Neuronal stem cell (in vitro differentiated cells): ENCODE results near the gene FIS1.
"Not testable (repeated sequence)": the region's sequence is repeated elsewhere in the genome, so short reads cannot be mapped to it uniquely, and the experiment has no call there.

Experiments
- DNase-seq: peaks from one replicate; pipeline ENCODE4 v3.0.0-alpha.2; 2013; ENCODE audit warnings: low spot score
- H2AFZ ChIP-seq: one replicate; pipeline ENCODE4 v1.6.1; 2013; ENCODE audit warnings: mild to moderate bottlenecking, low read length, inconsistent platforms
- H2AK5ac ChIP-seq: 2 replicates; pipeline ENCODE4 v1.6.1; 2013; ENCODE audit warnings: low read depth, mild to moderate bottlenecking, inconsistent platforms, low read length, moderate library complexity, mixed read lengths
- H2BK120ac ChIP-seq: 2 replicates; pipeline ENCODE4 v1.6.1; 2013; ENCODE audit warnings: low read depth, mild to moderate bottlenecking, inconsistent platforms, low read length, moderate library complexity, mixed read lengths
- H2BK12ac ChIP-seq: one replicate; pipeline ENCODE4 v1.6.1; 2013; ENCODE audit warnings: low read length, inconsistent platforms
- H2BK15ac ChIP-seq: 2 replicates; pipeline ENCODE4 v1.6.1; 2013; ENCODE audit warnings: mild to moderate bottlenecking, low read length, inconsistent platforms, mixed read lengths
- H2BK5ac ChIP-seq: one replicate; pipeline ENCODE4 v1.6.1; 2013; ENCODE audit warnings: inconsistent platforms, mild to moderate bottlenecking, low read length, moderate library complexity
- H3K14ac ChIP-seq: one replicate; pipeline ENCODE4 v1.6.1; 2013; ENCODE audit warnings: low read length, inconsistent platforms
- H3K18ac ChIP-seq: 2 replicates; pipeline ENCODE4 v1.6.1; 2013; ENCODE audit warnings: low read length, inconsistent platforms
- H3K23ac ChIP-seq: 2 replicates; pipeline ENCODE4 v1.6.1; 2013; ENCODE audit warnings: low read depth, mild to moderate bottlenecking, mixed read lengths, low read length, inconsistent platforms; ENCODE audit not compliant: poor library complexity
- H3K27ac ChIP-seq: replicated peaks from 3 replicates; pipeline ENCODE4 v1.5.1; 2013; ENCODE audit warnings: low read length, inconsistent platforms
- H3K27me3 ChIP-seq, 3 experiments: 2 replicates each; pipeline ENCODE4 v1.6.1; 2013; ENCODE audit warnings: low read length in 3 of 3, mild to moderate bottlenecking in 2 of 3, inconsistent platforms in 1 of 3, low read depth in 1 of 3, mixed read lengths in 1 of 3, moderate library complexity in 1 of 3; ENCODE audit not compliant: control insufficient read depth in 3 of 3, insufficient read depth in 3 of 3
- H3K36me3 ChIP-seq, 2 donors: replicated peaks in 1 of 2; 2 replicates each; pipeline ENCODE4 v1.6.1; 2013; ENCODE audit warnings: low read length in 2 of 2; ENCODE audit not compliant: control insufficient read depth in 2 of 2, insufficient read depth in 2 of 2
- H3K4ac ChIP-seq: 2 replicates; pipeline ENCODE4 v1.6.1; 2013; ENCODE audit warnings: inconsistent platforms, mild to moderate bottlenecking, low read length, moderate library complexity
- H3K4me1 ChIP-seq, 2 donors: 1 replicate in 1 of 2; 2 replicates in 1 of 2; pipeline ENCODE4 v1.6.1; 2013; ENCODE audit warnings: low read length in 2 of 2, low read depth in 1 of 2; ENCODE audit not compliant: control insufficient read depth in 2 of 2, insufficient read depth in 1 of 2
- H3K4me2 ChIP-seq: one replicate; pipeline ENCODE4 v1.6.1; 2013; ENCODE audit warnings: mild to moderate bottlenecking, low read length, inconsistent platforms; ENCODE audit not compliant: insufficient read depth, poor library complexity, severe bottlenecking
- H3K4me3 ChIP-seq, 2 donors: 2 replicates each; pipeline ENCODE4 v1.5.1; 2013; ENCODE audit warnings: low read length in 2 of 2, mild to moderate bottlenecking in 2 of 2, inconsistent platforms in 1 of 2, moderate library complexity in 1 of 2
- H3K79me1 ChIP-seq: one replicate; pipeline ENCODE4 v1.6.1; 2013; ENCODE audit warnings: low read depth, mild to moderate bottlenecking, inconsistent platforms, low read length, moderate library complexity
- H3K9ac ChIP-seq: one replicate; pipeline ENCODE4 v1.6.1; 2013; ENCODE audit warnings: mild to moderate bottlenecking, low read depth, low read length, inconsistent platforms; ENCODE audit not compliant: poor library complexity
- H3K9me3 ChIP-seq, 2 donors: replicated peaks in 1 of 2; 2 replicates each; pipeline versions ENCODE3 to v1.6.1; 2013; ENCODE audit warnings: low read length in 2 of 2, mild to moderate bottlenecking in 2 of 2, inconsistent platforms in 1 of 2, low read depth in 1 of 2, mixed read lengths in 1 of 2, moderate library complexity in 1 of 2; ENCODE audit not compliant: control insufficient read depth in 2 of 2, insufficient read depth in 1 of 2
- H4K8ac ChIP-seq: one replicate; pipeline ENCODE4 v1.6.1; 2013; ENCODE audit warnings: low read depth, mild to moderate bottlenecking, inconsistent platforms, low read length, moderate library complexity
- H4K91ac ChIP-seq: one replicate; pipeline ENCODE4 v1.6.1; 2013; ENCODE audit warnings: low read length, low read depth, mild to moderate bottlenecking, inconsistent platforms; ENCODE audit not compliant: poor library complexity
- WGBS, 2 donors: extraction: QIAGEN DNeasy Blood & Tissue Kit; methylation state at CpG; one replicate each; pipeline ENCODE4 v1.1.7; 2013; ENCODE audit warnings: missing lambda C conversion rate in 2 of 2, mixed read lengths in 1 of 2; ENCODE audit not compliant: insufficient read length in 2 of 2, insufficient replicate concordance in 1 of 2; ENCODE audit errors: extremely low coverage in 2 of 2; 5-methylcytosine and 5-hydroxymethylcytosine counted together

Gene FIS1

DNA sequence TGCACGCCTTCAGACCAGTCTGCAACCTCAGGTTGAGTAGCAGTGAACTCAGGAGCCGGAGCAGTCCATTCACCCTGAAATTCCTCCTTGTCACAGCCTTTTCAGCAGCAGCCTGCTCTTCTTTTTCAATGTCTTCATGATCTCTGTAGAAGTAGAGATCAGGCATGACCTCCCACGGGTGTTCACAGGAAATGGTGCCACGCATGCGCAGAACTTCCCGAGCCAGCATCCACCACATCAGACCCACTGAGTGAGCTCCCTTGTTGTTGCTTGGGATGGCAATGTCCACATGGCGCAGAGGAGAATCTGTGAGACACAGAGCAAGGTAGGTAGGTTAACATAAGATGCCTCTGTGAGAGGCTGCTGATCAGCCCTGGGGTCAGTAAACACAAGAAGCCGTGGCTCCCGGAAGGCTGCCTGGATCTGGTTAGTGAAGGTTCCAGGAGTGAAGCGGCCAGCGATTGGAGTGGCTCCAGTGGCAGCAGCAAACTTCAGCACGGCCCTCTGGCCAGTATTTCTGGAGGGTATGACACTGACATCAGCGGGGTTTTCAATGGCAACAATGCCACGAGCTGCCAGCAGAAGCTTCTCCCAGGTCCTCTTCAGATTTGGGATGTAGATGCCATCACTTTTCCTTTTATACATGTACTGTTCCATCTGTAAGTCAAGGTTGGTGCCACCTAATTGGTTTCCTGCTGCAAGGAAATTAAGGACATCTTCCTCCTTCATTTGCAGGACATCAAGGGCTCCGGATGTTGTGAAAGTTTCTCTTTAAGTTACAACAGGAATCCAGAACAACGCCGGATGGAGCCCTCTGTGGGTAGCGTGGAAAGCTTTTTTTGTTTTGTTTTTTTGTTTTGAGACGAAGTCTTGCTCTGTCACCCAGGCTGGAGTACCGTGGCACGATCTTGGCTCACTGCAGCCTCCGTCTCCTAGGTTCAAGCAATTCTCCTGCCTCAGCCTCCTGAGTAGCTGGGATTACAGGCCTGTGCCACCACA, 40.8 kb downstream of the FIS1 start:
- H3K9me3 ChIP-seq, H2AK5ac ChIP-seq, H2BK15ac ChIP-seq, H3K27ac ChIP-seq, H3K18ac ChIP-seq, H3K4me3 ChIP-seq, H3K23ac ChIP-seq, H3K4ac ChIP-seq, H2BK12ac ChIP-seq, H2AFZ ChIP-seq, H3K4me2 ChIP-seq, H4K8ac ChIP-seq, H3K14ac ChIP-seq, DNase-seq, H2BK5ac ChIP-seq, H4K91ac ChIP-seq, H3K79me1 ChIP-seq, H2BK120ac ChIP-seq: not testable (repeated sequence)
- peaks cover 9 to 36% (median 31%) of the 10 kb centered on the region in 3 experiments for H3K27me3 ChIP-seq
- H3K4me1 ChIP-seq, result peaks cover 3 to 15% of the 10 kb centered on the region in 2 donors
- WGBS, 2 donors, result no CpG with 5 or more reads among the region's 22 CpGs
- peak overlapping the region; percentile 3 for H3K9ac ChIP-seq
- peaks cover 5 to 11% of the 10 kb centered on the region in 2 donors for H3K36me3 ChIP-seq

DNA sequence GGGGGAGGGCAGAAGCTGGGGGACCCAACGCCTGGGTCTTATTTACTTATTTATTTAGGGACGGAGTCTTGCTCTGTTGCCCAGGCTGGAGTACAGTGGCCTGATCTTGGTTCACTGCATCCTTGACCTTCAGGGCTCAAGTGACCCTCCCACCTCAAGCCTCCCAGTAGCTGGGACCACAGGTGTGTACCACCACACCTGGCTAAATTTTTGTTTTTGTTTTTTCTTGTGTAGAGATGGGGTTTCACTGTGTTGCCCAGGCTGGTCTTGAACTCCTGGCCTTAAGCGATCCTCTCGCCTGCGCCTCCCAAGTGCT, 42.3 kb downstream of the FIS1 start:
- H3K27ac ChIP-seq, result no peak overlapping the region
- no peak overlapping the region for H2BK12ac ChIP-seq
- peak overlapping the region; percentile 79 for H2AK5ac ChIP-seq
- WGBS, 2 donors, result no CpG with 5 or more reads among the region's 5 CpGs
- no peak overlapping the region for H3K4me2 ChIP-seq
- H2BK120ac ChIP-seq, result no peak overlapping the region
- no peak overlapping the region for H3K9ac ChIP-seq
- no peak overlapping the region for H3K4ac ChIP-seq
- H4K8ac ChIP-seq, result no peak overlapping the region
- H4K91ac ChIP-seq, result no peak overlapping the region
- H3K23ac ChIP-seq, result no peak overlapping the region
- peaks cover 3 to 15% of the 10 kb centered on the region in 2 donors for H3K4me1 ChIP-seq
- no peak overlapping the region for H3K18ac ChIP-seq
- H3K36me3 ChIP-seq, result peaks cover 0 to 3% of the 10 kb centered on the region in 2 donors
- H3K9me3 ChIP-seq, result no peaks in the 10 kb centered on the region
- no peak overlapping the region for H3K4me3 ChIP-seq
- H3K27me3 ChIP-seq, result peaks cover 9 to 36% (median 31%) of the 10 kb centered on the region in 3 experiments
- no peak overlapping the region for H3K14ac ChIP-seq
- H2BK15ac ChIP-seq, result no peak overlapping the region
- H3K79me1 ChIP-seq, result no peaks in the 10 kb centered on the region
- no peak overlapping the region for H2BK5ac ChIP-seq
- no peak overlapping the region for H2AFZ ChIP-seq
- DNase-seq, result no peak

DNA sequence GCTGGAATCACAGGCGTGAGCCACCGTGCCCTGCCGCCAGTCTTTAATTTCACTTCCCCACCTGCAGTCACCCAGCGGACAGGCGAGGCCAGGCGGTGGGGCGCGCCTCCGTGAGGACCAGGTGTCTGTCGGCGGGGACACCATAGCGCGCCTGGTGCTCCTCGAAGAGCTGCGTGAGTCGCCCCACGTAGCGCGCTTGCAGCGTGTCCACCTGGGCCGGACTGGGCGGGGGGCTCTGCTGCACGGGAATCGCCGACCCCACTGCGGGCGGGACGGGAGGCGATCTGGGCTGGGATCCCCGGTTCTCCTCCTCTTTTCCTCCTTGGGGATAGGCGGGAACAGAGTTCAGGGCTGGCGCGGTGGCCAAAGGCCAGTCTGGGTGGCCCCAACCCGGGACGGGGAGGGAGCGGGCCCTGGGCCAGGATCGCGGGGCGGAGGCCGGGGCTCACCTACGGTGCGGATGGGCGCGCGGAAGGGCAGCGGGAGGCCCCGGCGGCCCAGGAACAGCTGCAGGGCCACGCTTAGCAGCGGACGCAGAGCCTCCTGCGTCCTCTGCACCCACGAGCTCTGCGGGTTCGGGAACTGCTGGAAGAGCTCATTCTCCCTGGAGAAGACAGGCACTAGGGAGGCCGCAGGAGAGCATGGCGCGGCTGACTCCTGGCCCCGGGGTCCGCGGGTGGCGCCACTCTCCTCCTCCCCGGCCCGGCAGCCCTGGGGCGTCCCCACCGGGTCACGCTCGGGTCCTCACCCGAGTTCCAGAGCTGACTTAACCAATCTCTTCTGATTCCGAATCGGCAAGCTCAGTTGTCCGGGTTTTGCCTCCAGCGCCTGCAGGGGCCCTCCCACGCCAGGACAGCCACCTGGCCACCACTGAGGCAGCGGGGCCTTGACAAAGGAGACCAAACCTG, 42.9 kb downstream of the FIS1 start:
- Histone ChIP-seq H3K36me3 (no peaks in the 10 kb centered on the region), H3K27ac (no peak overlapping the region), H2AFZ (peak overlapping the region; percentile 69), H3K23ac (peak overlapping the region; percentile 89), H2BK5ac (no peak overlapping the region), H3K79me1 (no peaks in the 10 kb centered on the region), H3K9ac (peak overlapping the region; percentile 84), H3K9me3 (no peaks in the 10 kb centered on the region), H2AK5ac (peak overlapping the region; percentile 79), H2BK120ac (no peak overlapping the region), H2BK12ac (peak overlapping the region; percentile 94), H3K4me2 (peak overlapping the region; percentile 73), H3K4me1 (peaks cover 3 to 15% of the 10 kb centered on the region in 2 donors), H4K91ac (no peak overlapping the region), H3K4me3 (peak overlapping the region in 1 of 2 donors; percentile 69), H3K4ac (peak overlapping the region; percentile 37), H2BK15ac (peak overlapping the region; percentile 85), H4K8ac (no peak overlapping the region), H3K14ac (peak overlapping the region; percentile 71), H3K27me3 (peaks cover 9 to 36% (median 31%) of the 10 kb centered on the region in 3 experiments), H3K18ac (peak overlapping the region; percentile 91)
- WGBS, 2 donors, result no CpG with 5 or more reads among the region's 75 CpGs
- no peak for DNase-seq
